T-cell (primary cell): ENCODE measurements around the gene C16orf90. TPM values are rescaled to one million over a fixed set of nuclear protein-coding genes. Genes with fewer than 3 reads are reported as not detected.
A peak's percentile ranks its signal among the peaks of the same experiment; 100 is the strongest.

Source experiments
- ATAC-seq, 4 experiments: fragments of 200-7000 bp in 3 of 4; fragments of 150-1000 bp in 1 of 4; cut with Tn5 transposase; replicated peaks in 1 of 4; 1 replicate in 3 of 4; 2 replicates in 1 of 4; pipeline ENCODE4 v1.10.0; 2021; ENCODE audit warnings: moderate library complexity in 3 of 4, mild to moderate bottlenecking in 2 of 4, moderate number of reproducible peaks in 1 of 4
- CTCF ChIA-PET, 2 donors: fragments of 300-600 bp; sonication (Branson Sonifier 250); formaldehyde crosslinking; loops; one replicate each; lab custom pipeline; 2022; ENCODE audit warnings: antibody characterized with exemption in 2 of 2; lab: Charles Lee
- POLR2A ChIA-PET, 2 donors: fragments of 300-600 bp; sonication (Branson Sonifier 250); formaldehyde crosslinking; loops; one replicate each; lab custom pipeline; 2022; ENCODE audit warnings: antibody characterized with exemption in 2 of 2; lab: Charles Lee
- DNase-seq, 35 experiments: peaks; one replicate each; pipeline versions ENCODE4 v3.0.0 to v3.0.0-alpha.2; 2013 to 2023
- H3K27ac ChIP-seq: one replicate; pipeline ENCODE4 v1.5.1; 2013; ENCODE audit warnings: low read length
- H3K27me3 ChIP-seq, 2 experiments: replicated peaks in 1 of 2; 1 replicate in 1 of 2; 2 replicates in 1 of 2; pipeline versions ENCODE4 v1.6.1 to v1.7.0; 2013; ENCODE audit warnings: low read length in 1 of 2, mixed read lengths in 1 of 2; ENCODE audit not compliant: control insufficient read depth in 2 of 2, insufficient read depth in 2 of 2; ENCODE audit errors: extremely low read depth in 1 of 2
- H3K36me3 ChIP-seq, 2 donors: 1 replicate in 1 of 2; 2 replicates in 1 of 2; pipeline versions ENCODE4 v1.6.1 to v1.7.0; 2013; ENCODE audit warnings: low read length in 1 of 2; ENCODE audit not compliant: control insufficient read depth in 2 of 2, insufficient read depth in 1 of 2; ENCODE audit errors: extremely low read depth in 1 of 2
- H3K4me1 ChIP-seq, 2 experiments: 1 replicate in 1 of 2; 2 replicates in 1 of 2; pipeline versions ENCODE4 v1.6.1 to v1.7.0; 2013; ENCODE audit warnings: low read length in 2 of 2, mixed read lengths in 1 of 2; ENCODE audit not compliant: insufficient read depth in 2 of 2, control insufficient read depth in 1 of 2; ENCODE audit errors: extremely low read depth in 1 of 2
- H3K4me3 ChIP-seq, 2 donors: 1 replicate in 1 of 2; 2 replicates in 1 of 2; pipeline versions ENCODE4 v1.5.1 to v1.7.0; 2013; ENCODE audit warnings: mild to moderate bottlenecking in 2 of 2, low read length in 1 of 2, moderate library complexity in 1 of 2; ENCODE audit not compliant: control insufficient read depth in 1 of 2; ENCODE audit errors: extremely low read depth in 1 of 2
- H3K9me3 ChIP-seq: 2 replicates; pipeline ENCODE4 v1.7.0; 2013
- H3K27ac Mint-ChIP-seq, 2 donors: one replicate each; pipeline ENCODE4 v1.8.0; 2020 to 2021; ENCODE audit warnings: mild to moderate bottlenecking in 2 of 2, mixed read lengths in 2 of 2
- H3K27me3 Mint-ChIP-seq, 2 donors: one replicate each; pipeline ENCODE4 v1.8.0; 2021 to 2022; ENCODE audit warnings: mixed read lengths in 2 of 2
- H3K36me3 Mint-ChIP-seq: one replicate; pipeline ENCODE4 v1.8.0; 2021; ENCODE audit warnings: mixed read lengths
- H3K4me1 Mint-ChIP-seq, 3 donors: one replicate each; pipeline ENCODE4 v1.8.0; 2020 to 2022; ENCODE audit warnings: mixed read lengths in 3 of 3, mild to moderate bottlenecking in 1 of 3
- H3K4me3 Mint-ChIP-seq, 3 donors: one replicate each; pipeline ENCODE4 v1.8.0; 2020 to 2022; ENCODE audit warnings: mild to moderate bottlenecking in 3 of 3, mixed read lengths in 3 of 3, moderate library complexity in 3 of 3
- H3K9me3 Mint-ChIP-seq, 3 donors: one replicate each; pipeline ENCODE4 v1.8.0; 2020 to 2022; ENCODE audit warnings: mixed read lengths in 3 of 3
- WGBS: methylation state at CpG from one replicate; pipeline ENCODE4 v1.1.5; 2013; ENCODE audit warnings: missing lambda C conversion rate; ENCODE audit not compliant: insufficient coverage; 5-methylcytosine and 5-hydroxymethylcytosine counted together
- total RNA-seq, 35 experiments: library from RNA in 6 of 35; stranded (reverse) in 6 of 35; fragments of 120-200 nt in 1 of 35; gene quantifications; one replicate each; pipeline versions ENCODE4 v1.2.1 to v1.2.4 and lab custom pipeline; 2013 to 2026

The C16orf90 gene, protein sequence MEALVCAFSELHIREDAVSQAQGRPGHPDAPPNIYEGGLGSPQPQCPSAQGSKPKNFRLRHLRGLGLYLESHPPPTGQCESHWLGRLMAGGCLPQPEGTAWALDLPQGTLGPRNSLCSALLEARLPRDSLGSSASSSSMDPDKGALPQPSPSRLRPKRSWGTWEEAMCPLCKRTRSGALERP
- total RNA-seq (not detected), total RNA-seq (lab: John Stamatoyannopoulos, UW) (0 to 0.14 (median 0) reads per million in 29 experiments)
- not detected for total RNA-seq (2013)

DNA sequence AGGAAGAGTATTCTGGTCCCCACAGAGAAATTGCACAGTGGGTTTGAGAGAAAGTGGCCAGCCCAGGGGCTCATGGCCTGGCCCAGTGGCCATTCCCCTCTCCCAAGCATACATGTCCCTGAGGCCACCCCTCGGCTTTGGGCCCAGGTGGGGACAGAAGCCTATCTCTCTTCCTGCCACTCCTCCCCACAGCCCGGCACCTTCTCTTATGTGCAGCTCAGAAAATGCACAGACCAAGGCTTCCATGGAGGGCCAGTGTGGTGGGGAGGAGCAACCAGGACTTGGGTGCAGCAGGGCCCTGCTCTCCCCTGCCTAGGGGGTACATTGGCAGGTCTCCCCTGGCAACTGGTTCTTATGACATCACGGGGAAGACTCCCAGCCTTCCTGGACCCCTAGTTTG, at the start of gene C16orf90:
TSS of gene C16orf90 (minus strand) at position 314 of the 400 bp plus-strand sequence. CDS start at position 246, 68 bp downstream.
- CTCF ChIA-PET: no interaction called here
- DNase-seq (no peak), ATAC-seq (no peak)
- no peak within 1 kb of the TSS for H3K4me3 Mint-ChIP-seq
- Histone ChIP-seq H3K9me3 (no peaks in the 10 kb centered on the region), H3K36me3 (no peaks in the 10 kb centered on the region), H3K27ac (no peak within 1 kb of the TSS), H3K4me1 (peaks cover 0 to 6% of the 10 kb centered on the region in 2 experiments), H3K4me3 (no peak within 1 kb of the TSS), H3K27me3 (no peaks in the 10 kb centered on the region)
- peaks cover 7 to 10% (median 8%) of the 10 kb centered on the region in 3 donors for H3K4me1 Mint-ChIP-seq
- POLR2A ChIA-PET: no interaction called here
- H3K27ac Mint-ChIP-seq: no peak within 1 kb of the TSS
- peaks cover 0 to 3% (median 0%) of the 10 kb centered on the region in 3 donors for H3K9me3 Mint-ChIP-seq
- H3K36me3 Mint-ChIP-seq: no peaks in the 10 kb centered on the region
- 89% methylated on average over 1 of the region's 3 CpGs for WGBS
- no peaks in the 10 kb centered on the region for H3K27me3 Mint-ChIP-seq

DNA sequence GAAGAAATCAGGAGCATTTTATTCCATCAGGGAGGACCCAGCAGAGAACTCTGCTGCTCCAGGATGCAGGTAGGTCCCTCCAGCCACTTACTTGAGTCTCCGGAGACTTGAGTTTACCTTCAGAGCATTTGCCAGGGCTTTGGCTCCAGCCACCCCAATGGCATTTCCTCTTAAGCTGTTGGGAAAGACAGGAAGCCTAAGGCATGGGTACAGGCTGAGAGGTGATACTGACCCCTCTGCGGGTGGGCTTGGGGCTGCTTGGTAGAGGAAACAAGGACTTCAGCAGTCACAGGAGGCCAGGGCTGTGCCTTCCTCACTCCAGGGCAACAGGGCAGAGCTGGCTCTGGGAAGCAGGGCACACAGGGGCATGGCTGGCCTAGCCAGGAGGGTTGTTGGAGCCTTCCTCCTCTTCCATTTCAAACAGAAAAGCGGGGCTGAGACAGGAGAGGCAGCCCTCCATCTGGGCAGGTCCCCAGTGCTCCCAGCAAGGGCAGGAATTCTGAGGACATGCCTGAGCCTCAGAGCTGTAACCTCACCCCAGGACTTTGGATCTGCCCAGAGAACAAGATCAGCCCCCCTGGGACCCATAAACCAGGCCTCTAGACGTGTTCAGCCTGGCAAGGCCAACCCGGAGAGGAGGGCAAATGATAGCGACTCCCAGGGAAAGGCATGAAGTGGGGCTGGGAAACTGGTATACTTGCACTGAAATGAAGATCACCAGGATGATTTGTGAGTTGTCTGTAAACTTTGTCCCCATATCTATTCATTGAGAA, 47.5 kb upstream of the C16orf90 start:
- 97% methylated on average over 6 of the region's 6 CpGs for WGBS
- Histone ChIP-seq H3K27ac (no peak overlapping the region), H3K4me3 (no peak overlapping the region), H3K27me3 (no peaks in the 10 kb centered on the region), H3K36me3 (peaks cover 12 to 71% of the 10 kb centered on the region in 2 donors), H3K9me3 (no peaks in the 10 kb centered on the region), H3K4me1 (no peaks in the 10 kb centered on the region)
- CTCF ChIA-PET: no interaction called here
- POLR2A ChIA-PET: interaction anchor here in 1 of 2 donors (0.7 kb wide), 1 partner anchor 38 kb away, joined by 3 read pairs; no protein-coding TSS in a partner anchor
- peaks cover 40% of the 10 kb centered on the region for H3K36me3 Mint-ChIP-seq
- DNase-seq: no peak
- no peak overlapping the region for H3K4me3 Mint-ChIP-seq
- no peak for ATAC-seq
- H3K27me3 Mint-ChIP-seq: no peaks in the 10 kb centered on the region
- no peaks in the 10 kb centered on the region for H3K4me1 Mint-ChIP-seq
- H3K27ac Mint-ChIP-seq: peak overlapping the region in 1 of 2 donors; percentile 61
- H3K9me3 Mint-ChIP-seq: no peaks in the 10 kb centered on the region

DNA sequence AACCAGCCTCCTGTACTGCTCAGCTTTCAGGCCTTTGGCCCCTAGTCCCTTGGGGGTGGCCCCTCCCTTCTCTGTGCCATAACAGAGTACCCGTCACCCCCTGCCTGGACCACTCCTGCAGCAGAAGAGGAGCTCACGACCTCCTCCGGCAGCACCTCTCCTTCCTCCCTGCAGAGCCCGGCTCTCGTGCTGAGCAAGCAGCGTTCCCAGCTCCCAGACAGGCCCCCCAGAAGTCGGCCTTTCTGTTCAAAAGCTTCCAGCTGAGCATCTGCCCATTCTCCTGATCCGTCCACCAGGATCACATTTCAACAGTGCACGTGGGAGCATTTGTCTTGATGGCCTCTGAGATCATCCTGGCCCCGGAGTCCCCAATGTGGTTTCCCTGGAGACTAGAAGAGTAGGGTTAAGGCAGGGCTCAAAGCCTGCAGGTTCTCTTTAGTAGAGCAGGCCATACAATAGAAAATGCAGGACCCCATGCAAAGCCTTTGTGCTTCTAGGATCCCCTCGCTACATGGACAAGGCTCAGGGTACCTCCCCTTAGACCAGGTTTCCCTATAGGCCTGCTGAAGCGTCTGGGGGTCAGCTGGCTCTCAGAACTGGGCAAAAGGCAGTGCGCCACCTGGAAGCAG, 46.4 kb upstream of the C16orf90 start:
- H3K9me3 ChIP-seq: no peaks in the 10 kb centered on the region
- CTCF ChIA-PET: no interaction called here
- H3K27ac Mint-ChIP-seq: peak overlapping the region in 1 of 2 donors; percentile 34
- no peaks in the 10 kb centered on the region for H3K27me3 ChIP-seq
- no peaks in the 10 kb centered on the region for H3K4me1 ChIP-seq
- WGBS: 96% methylated on average over 12 of the region's 13 CpGs
- no peak overlapping the region for H3K27ac ChIP-seq
- H3K36me3 Mint-ChIP-seq: peaks cover 33% of the 10 kb centered on the region
- no peak overlapping the region for H3K4me3 ChIP-seq
- H3K4me3 Mint-ChIP-seq: no peak overlapping the region
- peaks cover 0 to 1% (median 0%) of the 10 kb centered on the region in 3 donors for H3K4me1 Mint-ChIP-seq
- POLR2A ChIA-PET: interaction anchor here in 1 of 2 donors (0.5 kb wide), 1 partner anchor 11 kb away, joined by 3 read pairs; no protein-coding TSS in a partner anchor
- ATAC-seq: no peak
- no peak for DNase-seq
- H3K36me3 ChIP-seq: peaks cover 10 to 66% of the 10 kb centered on the region in 2 donors
- H3K9me3 Mint-ChIP-seq: no peaks in the 10 kb centered on the region
- H3K27me3 Mint-ChIP-seq: no peaks in the 10 kb centered on the region

DNA sequence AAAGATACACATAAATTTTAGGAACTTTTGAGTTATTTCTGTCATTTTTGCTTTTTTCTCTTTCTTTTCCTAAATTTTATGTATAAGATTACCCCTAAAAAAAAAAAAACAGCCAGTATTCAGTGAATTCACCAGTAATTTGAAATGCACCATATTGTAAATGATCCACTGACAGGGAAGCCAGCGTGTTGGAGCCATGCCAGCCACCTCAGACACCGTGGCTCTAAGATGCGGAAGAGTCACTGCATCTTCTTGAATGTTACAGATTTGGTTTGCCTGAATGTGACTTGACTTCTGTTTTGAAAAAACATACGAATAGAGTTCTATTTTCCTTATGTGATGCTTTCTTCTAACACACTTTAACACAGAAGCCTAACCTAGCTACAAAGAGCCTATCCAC, 42.9 kb upstream of the C16orf90 start:
- Mint-ChIP-seq H3K4me1 (peaks cover 14 to 17% (median 16%) of the 10 kb centered on the region in 3 donors), H3K27ac (no peak overlapping the region)
- POLR2A ChIA-PET: no interaction called here

DNA sequence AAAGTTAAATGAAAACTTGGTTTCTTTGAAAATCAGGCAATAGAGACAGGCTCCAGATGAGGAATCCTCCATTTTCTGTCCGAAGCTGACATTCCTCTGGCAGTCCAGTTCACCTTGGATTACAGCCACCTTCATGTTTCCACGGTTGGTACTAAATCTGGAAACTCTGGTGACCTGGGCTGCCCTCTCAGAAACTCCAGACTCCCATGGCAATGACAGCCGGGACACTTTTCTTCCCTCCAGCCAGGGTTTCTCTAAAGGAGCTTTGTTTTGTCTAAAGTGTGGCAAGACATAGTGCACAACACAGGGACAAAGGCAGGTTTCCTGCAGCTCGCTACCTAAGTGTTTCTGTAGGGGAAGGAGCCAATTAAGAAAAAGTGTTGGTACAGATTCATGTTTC, 41.6 kb upstream of the C16orf90 start:
- Histone ChIP-seq H3K27ac (no peak overlapping the region), H3K36me3 (peaks cover 2 to 41% of the 10 kb centered on the region in 2 donors), H3K4me3 (no peak overlapping the region), H3K27me3 (no peaks in the 10 kb centered on the region), H3K9me3 (no peaks in the 10 kb centered on the region), H3K4me1 (no peaks in the 10 kb centered on the region)
- POLR2A ChIA-PET: no interaction called here
- Mint-ChIP-seq H3K4me1 (peaks cover 14 to 17% (median 16%) of the 10 kb centered on the region in 3 donors), H3K9me3 (no peaks in the 10 kb centered on the region), H3K27ac (peak overlapping the region; percentile 20 to 58), H3K27me3 (no peaks in the 10 kb centered on the region), H3K36me3 (peaks cover 33% of the 10 kb centered on the region), H3K4me3 (no peak overlapping the region)
- CTCF ChIA-PET: interaction anchor here in 1 of 2 donors (1.1 kb wide), 1 partner anchor 8 kb away, joined by 3 read pairs; no protein-coding TSS in a partner anchor
- DNase-seq: no peak
- 85% methylated on average over 2 of the region's 4 CpGs for WGBS
- no peak for ATAC-seq

More for the DNA sequence above, 42.9 kb upstream of the C16orf90 start:
- Histone ChIP-seq H3K4me3 (no peak overlapping the region), H3K27me3 (no peaks in the 10 kb centered on the region), H3K36me3 (peaks cover 2 to 52% of the 10 kb centered on the region in 2 donors), H3K27ac (no peak overlapping the region), H3K9me3 (no peaks in the 10 kb centered on the region), H3K4me1 (no peaks in the 10 kb centered on the region)
- no peak overlapping the region for H3K4me3 Mint-ChIP-seq
- no peak for DNase-seq
- ATAC-seq: no peak
- H3K9me3 Mint-ChIP-seq: no peaks in the 10 kb centered on the region
- peaks cover 35% of the 10 kb centered on the region for H3K36me3 Mint-ChIP-seq
- CTCF ChIA-PET: no interaction called here
- H3K27me3 Mint-ChIP-seq: no peaks in the 10 kb centered on the region
- no CpG with 5 or more reads among the region's 4 CpGs for WGBS

DNA sequence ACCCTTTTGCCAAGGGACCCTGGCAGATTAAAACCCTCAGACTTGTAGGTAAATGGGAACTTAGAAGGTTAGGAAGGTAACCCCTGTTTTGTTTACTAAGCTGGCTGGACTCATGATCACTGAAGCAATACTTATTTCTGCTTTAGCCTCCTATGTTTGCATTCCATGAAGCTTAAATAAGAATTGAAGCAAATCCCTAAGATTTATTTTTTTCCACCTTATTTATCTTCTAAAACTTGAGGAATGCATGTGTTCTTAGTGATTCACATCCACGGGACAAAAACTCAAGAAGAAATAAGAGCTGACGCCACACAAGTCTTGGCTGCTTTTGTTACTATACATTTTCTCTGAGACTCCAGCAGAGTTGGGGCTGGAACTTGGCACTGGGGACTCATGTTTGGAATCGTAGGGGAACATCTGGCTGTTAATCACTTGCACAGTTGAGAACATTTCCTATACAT, 41.0 kb upstream of the C16orf90 start:
- no peaks in the 10 kb centered on the region for H3K9me3 ChIP-seq
- no peak overlapping the region for H3K4me3 ChIP-seq
- ATAC-seq (no peak), DNase-seq (no peak)
- ChIA-PET POLR2A (no interaction called here), CTCF (interaction anchor here in 1 of 2 donors (1.1 kb wide), 1 partner anchor 8 kb away, joined by 3 read pairs; no protein-coding TSS in a partner anchor)
- Mint-ChIP-seq H3K27me3 (no peaks in the 10 kb centered on the region), H3K9me3 (no peaks in the 10 kb centered on the region), H3K36me3 (peaks cover 36% of the 10 kb centered on the region), H3K27ac (peak overlapping the region; percentile 20 to 58), H3K4me3 (no peak overlapping the region), H3K4me1 (peaks cover 14 to 17% (median 16%) of the 10 kb centered on the region in 3 donors)
- H3K27ac ChIP-seq: no peak overlapping the region
- 100% methylated on average over 1 of the region's 3 CpGs for WGBS
- H3K27me3 ChIP-seq: no peaks in the 10 kb centered on the region
- no peaks in the 10 kb centered on the region for H3K4me1 ChIP-seq
- peaks cover 2 to 39% of the 10 kb centered on the region in 2 donors for H3K36me3 ChIP-seq
